GM23338 (cell line): Measurements from ENCODE around the gene SLCO4A1. TPM values are rescaled to one million over a fixed set of nuclear protein-coding genes. Genes with fewer than 3 reads are reported as not detected.

Source experiments
- ATAC-seq: fragments of 200-7000 bp; cut with Tn5 transposase; 3 replicates; pipeline ENCODE4 v1.9.1; 2020
- DNase-seq: peaks from one replicate; pipeline ENCODE4 v3.0.0-alpha.2; 2015; ENCODE audit warnings: low spot score
- H2AFZ ChIP-seq: fragments of 200-600 bp; sonication (generic); 2 replicates; pipeline ENCODE4 v1.8.0; 2016; ENCODE audit warnings: antibody characterized with exemption, mild to moderate bottlenecking, moderate library complexity
- H3F3A ChIP-seq: fragments of 200-600 bp; sonication (generic); replicated peaks from 2 replicates; pipeline ENCODE4 v1.8.0; 2017; ENCODE audit warnings: antibody characterized with exemption, mixed run types, low read depth
- H3K27ac ChIP-seq: fragments of 200-600 bp; sonication (generic); 2 replicates; pipeline ENCODE4 v1.6.1; 2016; ENCODE audit warnings: low read depth
- H3K27me3 ChIP-seq: fragments of 200-600 bp; sonication (generic); 2 replicates; pipeline ENCODE4 v1.8.0; 2016; ENCODE audit warnings: mild to moderate bottlenecking, mixed run types, moderate library complexity; ENCODE audit not compliant: insufficient read depth
- H3K36me3 ChIP-seq: fragments of 200-600 bp; sonication (generic); 2 replicates; pipeline ENCODE4 v1.8.0; 2016; ENCODE audit warnings: mild to moderate bottlenecking; ENCODE audit not compliant: insufficient read depth
- H3K4me1 ChIP-seq: fragments of 200-600 bp; sonication (generic); 2 replicates; pipeline ENCODE4 v1.8.0; 2016; ENCODE audit warnings: mild to moderate bottlenecking, moderate library complexity; ENCODE audit not compliant: insufficient read depth
- H3K4me2 ChIP-seq: fragments of 200-600 bp; sonication (generic); 2 replicates; pipeline ENCODE4 v1.7.1; 2017; ENCODE audit warnings: mixed run types
- H3K4me3 ChIP-seq: fragments of 200-600 bp; sonication (generic); 2 replicates; pipeline ENCODE4 v1.6.1; 2016; ENCODE audit warnings: mixed run types
- H3K79me2 ChIP-seq: fragments of 200-600 bp; sonication (generic); replicated peaks from 2 replicates; pipeline ENCODE4 v1.8.0; 2017; ENCODE audit warnings: mild to moderate bottlenecking; ENCODE audit not compliant: insufficient read depth
- H3K9me2 ChIP-seq: fragments of 200-600 bp; sonication (generic); 2 replicates; pipeline ENCODE4 v1.8.0; 2017; ENCODE audit not compliant: insufficient read depth
- H4K20me1 ChIP-seq: fragments of 200-600 bp; sonication (generic); replicated peaks from 2 replicates; pipeline ENCODE4 v1.8.0; 2017; ENCODE audit warnings: mild to moderate bottlenecking; ENCODE audit not compliant: insufficient read depth
- H3K27ac Mint-ChIP-seq: 2 replicates; pipeline ENCODE4 v1.8.0; 2020; ENCODE audit warnings: inconsistent platforms, mild to moderate bottlenecking, moderate library complexity, mixed read lengths
- H3K27me3 Mint-ChIP-seq: 3 replicates; pipeline ENCODE4 v1.8.0; 2022; ENCODE audit warnings: low read depth, mild to moderate bottlenecking, moderate library complexity, mixed read lengths, inconsistent platforms; ENCODE audit not compliant: insufficient read depth, poor library complexity
- H3K36me3 Mint-ChIP-seq: 3 replicates; pipeline ENCODE4 v1.8.0; 2021; ENCODE audit warnings: low read depth, mild to moderate bottlenecking, inconsistent platforms, moderate library complexity, mixed read lengths
- H3K4me1 Mint-ChIP-seq: 3 replicates; pipeline ENCODE4 v1.8.0; 2020; ENCODE audit warnings: mild to moderate bottlenecking, inconsistent platforms, mixed read lengths
- H3K4me3 Mint-ChIP-seq: 3 replicates; pipeline ENCODE4 v1.8.0; 2021; ENCODE audit warnings: moderate library complexity, mild to moderate bottlenecking, inconsistent platforms, mixed read lengths
- H3K9me3 Mint-ChIP-seq: 3 replicates; pipeline ENCODE4 v1.8.0; 2020; ENCODE audit warnings: moderate library complexity, mild to moderate bottlenecking, inconsistent platforms, mixed read lengths
- CREB1 ChIP-seq: fragments of 250-450 bp; sonication (Bioruptor Pico); IDR thresholded peaks from 2 replicates; pipeline ENCODE4 v1.5.0; 2020; ENCODE audit warnings: low read depth, mild to moderate bottlenecking, moderate library complexity
- EZH2phosphoT487 ChIP-seq: fragments of 200-600 bp; sonication (generic); IDR thresholded peaks from one replicate; pipeline ENCODE4 v1.8.1; 2018; ENCODE audit warnings: antibody characterized with exemption; ENCODE audit not compliant: unreplicated experiment
- NANOG ChIP-seq: IDR thresholded peaks from 2 replicates; pipeline ENCODE4 v1.6.1; 2016; ENCODE audit warnings: antibody characterized with exemption, borderline replicate concordance
- POLR2AphosphoS5 ChIP-seq: IDR thresholded peaks from 2 replicates; pipeline ENCODE4 v1.6.1; 2016; ENCODE audit warnings: antibody characterized with exemption, low read depth
- STAT1 ChIP-seq: IDR thresholded peaks from one replicate; pipeline ENCODE4 v1.6.1; 2016; ENCODE audit warnings: antibody characterized with exemption; ENCODE audit not compliant: unreplicated experiment
- ZNF331 ChIP-seq: fragments of 250-450 bp; sonication (Bioruptor Pico); IDR thresholded peaks from 2 replicates; pipeline ENCODE4 v1.5.0; 2020; ENCODE audit warnings: low read depth, mild to moderate bottlenecking, moderate library complexity
- ZNF462 ChIP-seq: fragments of 250-450 bp; sonication (Bioruptor Pico); IDR thresholded peaks from 2 replicates; pipeline ENCODE4 v1.5.0; 2020; ENCODE audit warnings: mild to moderate bottlenecking, moderate library complexity
- polyA plus RNA-seq: library from polyadenylated mRNA; unstranded; fragments of >200 nt; fragmentation: Nextera tagmentation; extraction: Ambion mirVana; gene quantifications from 2 replicates; pipeline ENCODE4 v1.2.1, GENCODE V29; 2016
- total RNA-seq: library from RNA; depleted of rRNA; stranded (reverse); fragments of >200 nt; shearing (Covaris generic); gene quantifications from 2 replicates; pipeline ENCODE4 v1.2.3, GENCODE V29; 2014
- TF ChIP-seq, protein P1 (sequence below): IDR thresholded peaks from one replicate; pipeline ENCODE4 v1.6.1; 2018; ENCODE audit warnings: antibody characterized with exemption; ENCODE audit not compliant: unreplicated experiment

SLCO4A1 gene
- total and polyA plus RNA-seq, 2 experiments from 2014 or later, result 28.5 to 41.6 TPM

- no peak for TF ChIP-seq ZNF462 (CRISPR knock-in tag)
These were observed 49.7 kb upstream of the SLCO4A1 start (continued) for GRCh38 chr20:62592506-62593177.

GRCh38 chr20:62593616-62594015 is 48.7 kb upstream of the SLCO4A1 start:
- H2AFZ ChIP-seq, result no peak overlapping the region
- no peak for TF ChIP-seq EZH2phosphoT487
- no peak for TF ChIP-seq ZNF331
- TF ChIP-seq STAT1, result no peak
- TF ChIP-seq CREB1 (CRISPR knock-in tag), result no peak
- no peak for TF ChIP-seq NANOG
- no peak for TF ChIP-seq POLR2AphosphoS5
- TF ChIP-seq, protein P1, sequence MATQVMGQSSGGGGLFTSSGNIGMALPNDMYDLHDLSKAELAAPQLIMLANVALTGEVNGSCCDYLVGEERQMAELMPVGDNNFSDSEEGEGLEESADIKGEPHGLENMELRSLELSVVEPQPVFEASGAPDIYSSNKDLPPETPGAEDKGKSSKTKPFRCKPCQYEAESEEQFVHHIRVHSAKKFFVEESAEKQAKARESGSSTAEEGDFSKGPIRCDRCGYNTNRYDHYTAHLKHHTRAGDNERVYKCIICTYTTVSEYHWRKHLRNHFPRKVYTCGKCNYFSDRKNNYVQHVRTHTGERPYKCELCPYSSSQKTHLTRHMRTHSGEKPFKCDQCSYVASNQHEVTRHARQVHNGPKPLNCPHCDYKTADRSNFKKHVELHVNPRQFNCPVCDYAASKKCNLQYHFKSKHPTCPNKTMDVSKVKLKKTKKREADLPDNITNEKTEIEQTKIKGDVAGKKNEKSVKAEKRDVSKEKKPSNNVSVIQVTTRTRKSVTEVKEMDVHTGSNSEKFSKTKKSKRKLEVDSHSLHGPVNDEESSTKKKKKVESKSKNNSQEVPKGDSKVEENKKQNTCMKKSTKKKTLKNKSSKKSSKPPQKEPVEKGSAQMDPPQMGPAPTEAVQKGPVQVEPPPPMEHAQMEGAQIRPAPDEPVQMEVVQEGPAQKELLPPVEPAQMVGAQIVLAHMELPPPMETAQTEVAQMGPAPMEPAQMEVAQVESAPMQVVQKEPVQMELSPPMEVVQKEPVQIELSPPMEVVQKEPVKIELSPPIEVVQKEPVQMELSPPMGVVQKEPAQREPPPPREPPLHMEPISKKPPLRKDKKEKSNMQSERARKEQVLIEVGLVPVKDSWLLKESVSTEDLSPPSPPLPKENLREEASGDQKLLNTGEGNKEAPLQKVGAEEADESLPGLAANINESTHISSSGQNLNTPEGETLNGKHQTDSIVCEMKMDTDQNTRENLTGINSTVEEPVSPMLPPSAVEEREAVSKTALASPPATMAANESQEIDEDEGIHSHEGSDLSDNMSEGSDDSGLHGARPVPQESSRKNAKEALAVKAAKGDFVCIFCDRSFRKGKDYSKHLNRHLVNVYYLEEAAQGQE, result no peak

More at GRCh38 chr20:62593616-62594015, 48.7 kb upstream of the SLCO4A1 start:
- Mint-ChIP-seq H3K4me3 (no peak overlapping the region), H3K9me3 (no peaks in the 10 kb centered on the region), H3K4me1 (no peaks in the 10 kb centered on the region), H3K36me3 (no peaks in the 10 kb centered on the region), H3K27me3 (peaks cover 12% of the 10 kb centered on the region), H3K27ac (no peak overlapping the region)
- no peaks in the 10 kb centered on the region for H3F3A ChIP-seq
- H3K4me2 ChIP-seq, result no peak overlapping the region
- ATAC-seq (no peak), DNase-seq (no peak)
- no peaks in the 10 kb centered on the region for H3K27me3 ChIP-seq
- no peak overlapping the region for H3K27ac ChIP-seq
- no peaks in the 10 kb centered on the region for H3K36me3 ChIP-seq
- no peak overlapping the region for H3K4me3 ChIP-seq
- no peaks in the 10 kb centered on the region for H3K9me2 ChIP-seq
- H3K79me2 ChIP-seq, result no peaks in the 10 kb centered on the region
- H3K4me1 ChIP-seq, result no peaks in the 10 kb centered on the region
- H4K20me1 ChIP-seq, result no peaks in the 10 kb centered on the region
